RWPE1 (cell line): ENCODE results near the gene PTX4.

Experiments
- CTCF ChIA-PET: fragments of 350-600 bp; sonication (Branson Sonifier 250); formaldehyde crosslinking; extraction: SDS; loops from one replicate; lab custom pipeline; 2021; lab: Yijun Ruan, JAX
- POLR2A ChIA-PET: fragments of 400-600 bp; formaldehyde crosslinking; extraction: SDS; loops from one replicate; lab custom pipeline; 2020; ENCODE audit warnings: antibody characterized with exemption; ENCODE audit not compliant: low non-redundant PET; lab: Yijun Ruan, JAX
- DNase-seq: peaks from one replicate; pipeline ENCODE4 v3.0.0; 2012; ENCODE audit warnings: low spot score
- H3K27ac ChIP-seq: fragments of 450-650 bp; 2 replicates; pipeline ENCODE4 v1.5.1; 2017
- CTCF ChIP-seq: fragments of 450-650 bp; conservative IDR thresholded peaks from 2 replicates; pipeline ENCODE4 v1.5.1; 2017; ENCODE audit warnings: low read depth, mild to moderate bottlenecking

PTX4 gene

GRCh38 chr16:1497014-1497598 lies 8.4 kb upstream of the PTX4 start:
- ChIA-PET CTCF (no interaction called here), POLR2A (no interaction called here)
- no peak for DNase-seq
- no peak for TF ChIP-seq CTCF
- no peak overlapping the region for H3K27ac ChIP-seq

- POLR2A ChIA-PET: no interaction called here
- CTCF ChIA-PET: no interaction called here
- no peak overlapping the region for H3K27ac ChIP-seq
- DNase-seq: no peak
- no peak for TF ChIP-seq CTCF
Measured at GRCh38 chr16:1496464-1496863, 7.7 kb upstream of the PTX4 start.

GRCh38 chr16:1495889-1496262 lies 7.1 kb upstream of the PTX4 start:
- TF ChIP-seq CTCF: no peak
- H3K27ac ChIP-seq: no peak overlapping the region
- ChIA-PET POLR2A (no interaction called here), CTCF (interaction anchor here (0.6 kb wide), 1 partner anchor 95 kb away, joined by 3 read pairs; no protein-coding TSS in a partner anchor)
- no peak for DNase-seq

GRCh38 chr16:1495211-1495888 lies 6.6 kb upstream of the PTX4 start:
- no peak for TF ChIP-seq CTCF
- POLR2A ChIA-PET: interaction anchor here (0.5 kb wide), 1 partner anchor 15 kb away, joined by 4 read pairs; no protein-coding TSS in a partner anchor

GRCh38 chr16:1494711-1495110 lies 6.0 kb upstream of the PTX4 start:
- H3K27ac ChIP-seq: peak overlapping the region; percentile 79
- POLR2A ChIA-PET: no interaction called here
- CTCF ChIA-PET: interaction anchor here (0.7 kb wide), 1 partner anchor 107 kb away, joined by 3 read pairs; no protein-coding TSS in a partner anchor
- no peak for TF ChIP-seq CTCF
- no peak for DNase-seq

More at GRCh38 chr16:1495211-1495888, 6.6 kb upstream of the PTX4 start:
- peak overlapping the region; percentile 79 for H3K27ac ChIP-seq
- DNase-seq: no peak
- CTCF ChIA-PET: interaction anchor here (0.6 kb wide), 1 partner anchor 96 kb away, joined by 3 read pairs; no protein-coding TSS in a partner anchor

GRCh38 chr16:1494129-1494640 lies 5.4 kb upstream of the PTX4 start:
- CTCF ChIA-PET: interaction anchor here (0.6 to 0.7 kb wide), 2 partner anchors 56 to 108 kb away, joined by 3 read pairs; no protein-coding TSS in a partner anchor
- POLR2A ChIA-PET: interaction anchor here (0.6 kb wide), 2 partner anchors 116 to 119 kb away, joined by 3 read pairs; no protein-coding TSS in a partner anchor
- TF ChIP-seq CTCF: peak; percentile 77
- DNase-seq: peak; percentile 57
- H3K27ac ChIP-seq: peak overlapping the region; percentile 79
